ENCODE data around the gene AHCYL2.
A peak's percentile ranks its signal among the peaks of the same experiment; 100 is the strongest.

Gene AHCYL2

DNA sequence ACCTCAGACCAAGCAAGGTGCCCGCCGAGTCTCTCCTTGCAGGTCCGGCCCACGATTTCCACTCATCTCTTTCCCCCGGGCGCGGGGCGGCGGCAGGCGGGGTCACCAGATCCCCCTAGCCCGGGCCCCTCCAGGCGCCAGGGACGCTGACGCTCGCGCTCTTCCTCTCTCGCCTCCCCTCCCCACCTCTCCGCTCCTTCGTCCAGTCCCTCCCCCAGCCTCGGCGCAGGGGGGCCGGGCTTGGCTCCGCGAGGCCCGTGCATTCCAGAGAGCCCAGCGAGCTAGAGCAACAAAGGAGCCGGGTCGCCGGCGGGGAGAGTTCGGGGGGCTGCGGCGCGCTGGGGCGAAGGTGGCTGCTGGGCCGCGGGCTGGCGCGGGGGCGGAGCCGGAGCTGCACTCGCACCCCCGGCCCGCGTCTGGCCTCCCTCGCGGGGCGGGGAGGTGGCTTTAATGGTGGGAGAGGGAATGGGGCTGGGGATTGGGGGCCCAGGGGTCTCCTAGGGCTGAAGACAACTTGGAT is 36.4 kb upstream of the AHCYL2 start, which contains the start of gene SMO:
Gene SMO (plus strand): TSS at position 262 of the 520 bp plus-strand sequence. CDS start 519 bp downstream, outside the sequence.
- DNase-seq (ENCODE audit: low read depth, low spot score) = peak; percentile 46
- peak within 1 kb of the TSS; percentile 60 for H3K4me3 ChIP-seq (ENCODE audit: low read depth, low read length)
- TF ChIP-seq, protein P1, sequence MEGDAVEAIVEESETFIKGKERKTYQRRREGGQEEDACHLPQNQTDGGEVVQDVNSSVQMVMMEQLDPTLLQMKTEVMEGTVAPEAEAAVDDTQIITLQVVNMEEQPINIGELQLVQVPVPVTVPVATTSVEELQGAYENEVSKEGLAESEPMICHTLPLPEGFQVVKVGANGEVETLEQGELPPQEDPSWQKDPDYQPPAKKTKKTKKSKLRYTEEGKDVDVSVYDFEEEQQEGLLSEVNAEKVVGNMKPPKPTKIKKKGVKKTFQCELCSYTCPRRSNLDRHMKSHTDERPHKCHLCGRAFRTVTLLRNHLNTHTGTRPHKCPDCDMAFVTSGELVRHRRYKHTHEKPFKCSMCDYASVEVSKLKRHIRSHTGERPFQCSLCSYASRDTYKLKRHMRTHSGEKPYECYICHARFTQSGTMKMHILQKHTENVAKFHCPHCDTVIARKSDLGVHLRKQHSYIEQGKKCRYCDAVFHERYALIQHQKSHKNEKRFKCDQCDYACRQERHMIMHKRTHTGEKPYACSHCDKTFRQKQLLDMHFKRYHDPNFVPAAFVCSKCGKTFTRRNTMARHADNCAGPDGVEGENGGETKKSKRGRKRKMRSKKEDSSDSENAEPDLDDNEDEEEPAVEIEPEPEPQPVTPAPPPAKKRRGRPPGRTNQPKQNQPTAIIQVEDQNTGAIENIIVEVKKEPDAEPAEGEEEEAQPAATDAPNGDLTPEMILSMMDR (IDR thresholded peaks at IDR 0.05; ENCODE audit: low read depth, low read length) = no peak
- in situ Hi-C loops (cut with HindIII; ENCODE audit: low sequenced_read_pairs) = no loop called here

DNA sequence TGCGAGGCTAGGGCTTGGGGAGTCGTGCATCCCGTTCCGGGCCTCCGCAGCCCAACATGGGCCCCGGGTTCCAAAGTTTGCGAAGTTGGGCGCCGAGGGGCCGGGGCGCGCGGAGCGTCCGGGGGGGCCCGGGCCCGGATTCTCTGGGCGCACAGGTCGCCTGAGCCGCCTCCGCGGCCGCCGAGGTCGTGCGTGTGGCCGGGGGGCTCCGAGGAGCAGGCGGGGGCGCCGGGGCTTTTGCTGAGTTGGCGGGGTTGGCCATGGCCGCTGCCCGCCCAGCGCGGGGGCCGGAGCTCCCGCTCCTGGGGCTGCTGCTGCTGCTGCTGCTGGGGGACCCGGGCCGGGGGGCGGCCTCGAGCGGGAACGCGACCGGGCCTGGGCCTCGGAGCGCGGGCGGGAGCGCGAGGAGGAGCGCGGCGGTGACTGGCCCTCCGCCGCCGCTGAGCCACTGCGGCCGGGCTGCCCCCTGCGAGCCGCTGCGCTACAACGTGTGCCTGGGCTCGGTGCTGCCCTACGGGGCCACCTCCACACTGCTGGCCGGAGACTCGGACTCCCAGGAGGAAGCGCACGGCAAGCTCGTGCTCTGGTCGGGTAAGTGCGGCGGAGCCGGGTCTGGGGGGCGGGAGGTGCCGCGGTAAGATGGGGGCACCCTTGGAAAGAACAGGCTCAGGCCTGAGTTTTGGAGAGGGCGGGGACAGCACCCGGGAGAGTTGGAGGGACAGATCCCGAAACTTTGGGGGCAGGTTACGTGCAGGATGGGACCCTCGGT is 35.8 kb upstream of the AHCYL2 start:
- in situ Hi-C loops (cut with HindIII; ENCODE audit: low sequenced_read_pairs) = no loop called here
- TF ChIP-seq, protein P1 (IDR thresholded peaks at IDR 0.05; ENCODE audit: low read depth, low read length) = no peak
- no peak for DNase-seq (ENCODE audit: low read depth, low spot score)
- peak overlapping the region; percentile 60 for H3K4me3 ChIP-seq (ENCODE audit: low read depth, low read length)

DNA sequence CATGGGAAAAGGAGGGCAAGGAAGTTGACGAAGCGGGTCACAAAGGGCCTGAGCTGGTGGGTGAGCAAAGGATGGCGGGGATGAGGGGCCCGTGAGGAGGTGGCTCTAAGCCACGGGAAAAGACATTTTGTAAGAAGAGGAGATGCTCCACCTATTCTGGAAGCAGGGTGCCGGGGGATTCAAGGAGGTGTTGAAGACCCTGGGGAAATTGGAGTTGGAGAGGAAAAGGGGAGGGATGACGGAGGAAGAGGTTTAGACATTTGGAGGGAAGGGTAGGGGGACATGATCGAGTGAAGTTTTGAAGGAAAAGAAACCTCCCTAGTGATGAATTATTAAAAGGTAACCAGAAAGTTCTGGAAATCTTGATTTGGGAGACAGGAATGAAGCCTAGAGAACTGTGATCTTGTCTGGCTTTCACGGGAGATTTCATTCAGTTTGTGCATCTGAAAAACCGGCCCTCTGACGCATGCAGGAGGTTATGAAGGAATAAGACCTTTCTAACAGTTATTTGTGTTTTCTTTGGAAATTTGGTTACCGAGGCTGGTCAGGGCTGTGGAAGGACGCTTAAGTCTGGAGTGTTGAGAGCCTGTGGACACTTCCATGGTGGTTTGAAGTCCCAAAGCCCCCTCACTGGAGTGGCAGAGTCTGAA is 35.0 kb upstream of the AHCYL2 start:
- in situ Hi-C loops (cut with HindIII; ENCODE audit: low sequenced_read_pairs) = no loop called here
- TF ChIP-seq, protein P1 (IDR thresholded peaks at IDR 0.05; ENCODE audit: low read depth, low read length) = no peak
- peak overlapping the region; percentile 60 for H3K4me3 ChIP-seq (ENCODE audit: low read depth, low read length)
- no peak for DNase-seq (ENCODE audit: low read depth, low spot score)

DNA sequence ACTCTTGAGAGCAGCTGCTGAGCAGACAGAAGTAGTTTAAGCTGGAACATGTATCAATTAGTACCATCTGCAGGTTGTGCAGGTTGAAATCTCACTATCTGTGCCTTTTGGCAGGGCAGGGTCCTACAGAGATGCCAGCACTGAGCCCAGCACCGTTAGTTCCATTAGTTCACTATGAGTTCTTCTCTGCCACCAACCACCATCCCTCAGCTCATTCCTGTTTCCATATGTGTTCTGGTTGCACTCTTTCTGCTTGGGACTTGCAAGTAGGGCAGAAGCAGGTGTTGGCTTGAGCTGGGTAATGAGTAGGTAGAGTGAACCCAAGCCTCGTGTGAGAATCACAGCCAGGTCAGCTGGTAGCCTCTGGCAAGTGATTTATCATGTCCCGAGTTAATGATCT is 33.6 kb upstream of the AHCYL2 start:
- H3K4me3 ChIP-seq (ENCODE audit: low read depth, low read length) = no peak overlapping the region
- in situ Hi-C loops (cut with HindIII; ENCODE audit: low sequenced_read_pairs) = no loop called here
- TF ChIP-seq, protein P1 (IDR thresholded peaks at IDR 0.05; ENCODE audit: low read depth, low read length) = no peak
- DNase-seq (ENCODE audit: low read depth, low spot score) = no peak

DNA sequence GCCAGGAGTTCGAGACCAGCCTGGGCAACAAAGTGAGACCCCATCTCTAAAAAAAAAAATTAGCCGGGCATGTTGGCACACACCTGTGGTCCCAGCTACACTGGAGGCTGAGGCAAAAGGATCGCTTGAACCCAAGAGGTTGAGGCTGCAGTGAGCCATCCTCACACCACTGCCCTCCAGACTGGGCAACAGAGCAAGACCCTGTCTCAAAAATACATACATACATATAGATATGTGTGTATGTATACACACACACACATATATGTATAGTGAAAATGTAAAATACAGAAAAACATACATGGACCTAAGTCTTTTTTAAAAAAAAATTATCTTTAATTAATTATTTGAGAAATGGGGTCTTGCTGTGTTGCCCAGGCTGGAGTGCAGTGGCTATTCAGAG is 30.9 kb upstream of the AHCYL2 start:
- TF ChIP-seq, protein P1 (IDR thresholded peaks at IDR 0.05; ENCODE audit: low read depth, low read length) = no peak
- DNase-seq (ENCODE audit: low read depth, low spot score) = no peak
- in situ Hi-C loops (cut with HindIII; ENCODE audit: low sequenced_read_pairs) = no loop called here
- H3K4me3 ChIP-seq (ENCODE audit: low read depth, low read length) = no peak overlapping the region

DNA sequence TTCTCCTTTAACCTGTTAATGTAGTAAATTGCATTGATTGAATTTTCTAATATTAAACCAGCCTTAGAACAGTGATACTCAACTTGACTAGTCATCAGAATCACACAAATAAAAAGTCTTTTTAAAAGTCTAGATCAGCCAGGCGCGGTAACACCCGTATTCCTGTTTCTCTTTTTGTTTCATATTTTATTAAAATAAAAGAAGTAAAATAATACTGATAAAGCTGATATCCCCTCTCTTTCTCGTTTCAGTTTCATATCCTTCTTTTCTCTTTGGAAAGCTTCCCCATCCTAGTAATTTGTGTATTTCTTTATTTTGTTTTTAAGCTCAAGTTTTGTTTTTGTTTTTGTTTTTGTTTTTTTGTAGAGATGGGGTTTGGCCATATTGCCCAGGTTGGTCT is 27.1 kb upstream of the AHCYL2 start:
- no peak overlapping the region for H3K4me3 ChIP-seq (ENCODE audit: low read depth, low read length)
- in situ Hi-C loops (cut with HindIII; ENCODE audit: low sequenced_read_pairs) = no loop called here
- TF ChIP-seq, protein P1 (IDR thresholded peaks at IDR 0.05; ENCODE audit: low read depth, low read length) = no peak
- DNase-seq (ENCODE audit: low read depth, low spot score) = no peak
